Myocyte (in vitro differentiated cells): ENCODE data around the gene CLEC4E. TPM values are rescaled to one million over a fixed set of nuclear protein-coding genes. Genes with fewer than 3 reads are reported as not detected.

Experiments used
- total RNA-seq: library from RNA; depleted of rRNA; stranded (reverse); fragments of >200 nt; gene quantifications from 2 replicates; pipeline ENCODE4 v1.2.3, GENCODE V29; 2014

The CLEC4E gene
- total RNA-seq, 1 donor from 2014 or later: not detected

Other genes starting within 250 kb of the CLEC4E start
- not detected in 2 replicates for gene CLEC6A, start 84.9 kb downstream of the CLEC4E start, total RNA-seq
- gene CLEC4D, start 27.4 kb downstream of the CLEC4E start, total RNA-seq: not detected in 2 replicates
- gene AICDA, start 72.0 kb upstream of the CLEC4E start, total RNA-seq: 0.43 TPM in 1 of 2 replicates, not detected in the other
- 130 and 136 TPM in 2 replicates for gene MFAP5, start 121.9 kb upstream of the CLEC4E start, total RNA-seq
- 38.3 and 39.1 TPM in 2 replicates for gene RIMKLB, start 157.1 kb upstream of the CLEC4E start, total RNA-seq